ENCODE measurements around the gene MPG. TPM values are rescaled to one million over a fixed set of nuclear protein-coding genes. Genes with fewer than 3 reads are reported as not detected.

MPG gene
- total RNA-seq, 1 experiment from 2014 or later: 85.7 TPM

- intact Hi-C loops (cut with micrococcal nuclease; ENCODE audit: unreplicated experiment) (no loop called here), in situ Hi-C loops (cut with HindIII; ENCODE audit: low pct_unique_long_range_greater_than_20kb, low sequenced_read_pairs) (no loop called here)
- Histone ChIP-seq H3K27ac (ENCODE audit: low read length) (no peak overlapping the region), H3K9me3 (ENCODE audit: control insufficient read depth, insufficient read depth, low read depth, low read length) (no peaks in the 10 kb centered on the region), H3K27me3 (ENCODE audit: control insufficient read depth, insufficient read depth, low read length) (no peaks in the 10 kb centered on the region), H3K4me1 (ENCODE audit: control insufficient read depth, insufficient read depth, low read length) (no peaks in the 10 kb centered on the region), H3K36me3 (ENCODE audit: control insufficient read depth, insufficient read depth, low read length) (peaks cover 8% of the 10 kb centered on the region), H3K4me3 (ENCODE audit: low read depth in 2 of 2, low read length in 2 of 2) (no peak overlapping the region)
- TF ChIP-seq SIN3A (IDR thresholded peaks at IDR 0.05; ENCODE audit: borderline replicate concordance, insufficient read depth, low read depth, low read length): no peak
- no peak for TF ChIP-seq POLR2AphosphoS5 (IDR thresholded peaks at IDR 0.05; ENCODE audit: low read depth, low read length)
- no peak for TF ChIP-seq REST (IDR thresholded peaks at IDR 0.05; ENCODE audit: insufficient read depth in 1 of 2, low read depth in 2 of 2, low read length in 1 of 2)
- no peak for TF ChIP-seq CTCF (IDR thresholded peaks at IDR 0.05)
- no peak for TF ChIP-seq TCF7L2 (IDR thresholded peaks at IDR 0.05; ENCODE audit: low read depth, low read length)
- CTCF ChIA-PET: interaction anchor here (0.5 kb wide), 1 partner anchor 417 kb away, joined by 3 read pairs; no protein-coding TSS in a partner anchor
- no TSS peak for BruUV-seq (replicated peaks)
- POLR2A ChIA-PET: no interaction called here
- ATAC-seq (no peak), DNase-seq (ENCODE audit: low read depth, low spot score) (no peak)
Observed at GRCh38 chr16:41439-42068, 36.5 kb upstream of the MPG start.

GRCh38 chr16:42069-42457 lies 36.0 kb upstream of the MPG start:
- Histone ChIP-seq H3K27me3 (ENCODE audit: control insufficient read depth, insufficient read depth, low read length) (no peaks in the 10 kb centered on the region), H3K36me3 (ENCODE audit: control insufficient read depth, insufficient read depth, low read length) (peaks cover 11% of the 10 kb centered on the region), H3K27ac (ENCODE audit: low read length) (no peak overlapping the region), H3K4me1 (ENCODE audit: control insufficient read depth, insufficient read depth, low read length) (no peaks in the 10 kb centered on the region), H3K4me3 (ENCODE audit: low read depth in 2 of 2, low read length in 2 of 2) (no peak overlapping the region), H3K9me3 (ENCODE audit: control insufficient read depth, insufficient read depth, low read depth, low read length) (no peaks in the 10 kb centered on the region)
- ChIA-PET POLR2A (no interaction called here), CTCF (no interaction called here)
- no TSS peak for BruUV-seq (replicated peaks)
- intact Hi-C loops (cut with micrococcal nuclease; ENCODE audit: unreplicated experiment): no loop called here
- ATAC-seq: no peak
- in situ Hi-C loops (cut with HindIII; ENCODE audit: low pct_unique_long_range_greater_than_20kb, low sequenced_read_pairs): no loop called here
- TF ChIP-seq POLR2AphosphoS5 (IDR thresholded peaks at IDR 0.05; ENCODE audit: low read depth, low read length) (no peak), SIN3A (IDR thresholded peaks at IDR 0.05; ENCODE audit: borderline replicate concordance, insufficient read depth, low read depth, low read length) (no peak)
- DNase-seq (ENCODE audit: low read depth, low spot score): no peak

GRCh38 chr16:42691-43090 lies 35.3 kb upstream of the MPG start:
- H3K4me3 ChIP-seq (ENCODE audit: low read depth in 2 of 2, low read length in 2 of 2): no peak overlapping the region
- H3K27ac ChIP-seq (ENCODE audit: low read length): no peak overlapping the region
- no peaks in the 10 kb centered on the region for H3K27me3 ChIP-seq (ENCODE audit: control insufficient read depth, insufficient read depth, low read length)
- no peaks in the 10 kb centered on the region for H3K9me3 ChIP-seq (ENCODE audit: control insufficient read depth, insufficient read depth, low read depth, low read length)
- BruUV-seq (replicated peaks): no TSS peak
- intact Hi-C loops (cut with micrococcal nuclease; ENCODE audit: unreplicated experiment) (no loop called here), in situ Hi-C loops (cut with HindIII; ENCODE audit: low pct_unique_long_range_greater_than_20kb, low sequenced_read_pairs) (no loop called here)
- ChIA-PET CTCF (no interaction called here), POLR2A (no interaction called here)
- no peak for DNase-seq (ENCODE audit: low read depth, low spot score)
- TF ChIP-seq POLR2AphosphoS5 (IDR thresholded peaks at IDR 0.05; ENCODE audit: low read depth, low read length) (no peak), TCF7L2 (IDR thresholded peaks at IDR 0.05; ENCODE audit: low read depth, low read length) (no peak), SIN3A (IDR thresholded peaks at IDR 0.05; ENCODE audit: borderline replicate concordance, insufficient read depth, low read depth, low read length) (no peak), REST (IDR thresholded peaks at IDR 0.05; ENCODE audit: insufficient read depth in 1 of 2, low read depth in 2 of 2, low read length in 1 of 2) (no peak), CTCF (IDR thresholded peaks at IDR 0.05) (no peak)
- no peak for ATAC-seq
- peaks cover 14% of the 10 kb centered on the region for H3K36me3 ChIP-seq (ENCODE audit: control insufficient read depth, insufficient read depth, low read length)
- H3K4me1 ChIP-seq (ENCODE audit: control insufficient read depth, insufficient read depth, low read length): no peaks in the 10 kb centered on the region
